UCSD-AML1 (cell line): ENCODE results near the gene GPR55.
"Not testable (repeated sequence)": the region's sequence is repeated elsewhere in the genome, so short reads cannot be mapped to it uniquely, and the experiment has no call there.

Source experiments
- DNase-seq: peaks from one replicate; lab custom pipeline; 2025; ENCODE audit not compliant: unreplicated experiment; lab: John Stamatoyannopoulos, UW

The GPR55 gene

DNA sequence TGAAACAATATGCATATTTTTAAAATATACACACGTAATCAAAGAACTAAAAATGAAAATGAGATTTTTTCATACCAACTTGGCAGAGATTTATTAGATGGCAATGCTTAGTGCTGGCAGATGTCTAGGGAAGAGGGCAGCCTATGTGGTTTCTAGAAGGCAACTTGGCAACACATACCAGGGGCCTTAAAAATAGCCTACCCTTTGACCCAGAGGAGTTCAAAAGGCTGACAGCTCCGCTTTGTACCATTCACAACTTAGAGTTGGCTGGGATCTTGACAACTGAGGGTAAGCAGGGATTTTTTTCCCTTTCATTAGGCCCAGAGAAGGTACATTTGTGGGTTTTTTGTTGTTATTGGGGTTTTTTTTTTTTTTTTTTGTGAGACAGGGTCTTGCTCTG is 26.4 kb upstream of the GPR55 start:
- no peak for DNase-seq

DNA sequence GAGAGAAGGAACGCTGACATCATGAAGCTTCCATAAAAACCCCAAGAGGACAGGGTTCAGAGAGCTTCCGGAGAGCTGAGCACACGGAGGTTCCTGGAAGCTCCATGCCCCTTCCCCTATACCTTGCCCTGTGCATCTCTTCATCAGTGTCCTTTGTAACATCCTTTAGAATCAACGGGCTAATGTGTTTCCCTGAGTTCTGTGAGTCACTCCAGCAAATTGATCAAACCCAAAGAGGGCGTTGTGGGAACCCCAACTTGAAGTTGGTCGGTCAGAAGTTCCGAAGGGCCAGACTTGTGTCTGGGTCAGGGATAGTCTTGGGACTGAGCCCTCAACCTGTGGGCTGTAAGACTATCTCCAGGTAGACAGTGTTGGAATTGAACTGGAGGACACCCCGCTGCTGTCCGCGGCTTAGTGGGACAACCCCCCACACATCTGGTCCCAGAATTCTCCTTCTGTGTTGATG is 25.9 kb upstream of the GPR55 start:
- no peak for DNase-seq

DNA sequence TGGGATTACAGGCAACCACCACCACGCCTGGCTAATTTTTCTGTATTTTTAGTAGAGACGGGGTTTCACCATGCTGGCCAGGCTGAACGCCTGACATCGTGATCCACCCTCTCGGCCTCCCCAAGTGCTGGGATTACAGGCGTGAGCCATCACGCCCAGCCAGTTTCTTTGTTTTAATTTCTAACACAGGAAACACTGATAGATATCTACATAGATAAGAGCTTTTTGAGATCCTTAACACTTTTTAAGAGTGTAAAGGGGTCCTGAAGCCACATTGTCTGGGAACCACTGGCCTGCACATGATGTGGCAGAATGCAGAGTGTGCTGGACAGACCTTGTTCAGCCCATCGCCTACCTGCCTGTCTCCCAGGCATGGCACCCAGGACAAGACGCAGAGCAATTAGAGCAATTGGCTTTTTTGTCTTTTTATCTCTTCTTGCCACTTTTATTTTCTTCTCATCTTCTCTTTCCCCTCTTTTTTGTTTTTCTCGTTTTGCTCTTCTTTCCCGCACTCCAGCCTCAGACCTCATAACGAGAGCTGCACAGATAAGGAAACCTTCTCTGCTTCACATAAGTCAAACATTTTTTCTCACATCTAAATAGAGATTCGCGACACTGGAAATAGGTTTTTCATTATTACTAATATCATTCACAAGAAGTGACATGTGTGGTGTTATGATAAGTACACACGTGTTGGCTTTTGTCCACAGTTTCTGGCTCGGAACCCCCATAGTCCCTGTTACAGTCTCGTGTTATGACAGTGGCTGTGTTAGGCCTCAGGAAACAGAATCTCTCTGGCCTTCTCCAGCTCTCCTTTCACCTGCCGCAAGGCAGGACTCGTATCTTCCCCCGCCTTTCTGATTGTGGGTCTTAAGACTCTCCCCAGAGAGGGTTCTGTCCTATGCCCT is 25.2 kb upstream of the GPR55 start:
- no peak for DNase-seq

DNA sequence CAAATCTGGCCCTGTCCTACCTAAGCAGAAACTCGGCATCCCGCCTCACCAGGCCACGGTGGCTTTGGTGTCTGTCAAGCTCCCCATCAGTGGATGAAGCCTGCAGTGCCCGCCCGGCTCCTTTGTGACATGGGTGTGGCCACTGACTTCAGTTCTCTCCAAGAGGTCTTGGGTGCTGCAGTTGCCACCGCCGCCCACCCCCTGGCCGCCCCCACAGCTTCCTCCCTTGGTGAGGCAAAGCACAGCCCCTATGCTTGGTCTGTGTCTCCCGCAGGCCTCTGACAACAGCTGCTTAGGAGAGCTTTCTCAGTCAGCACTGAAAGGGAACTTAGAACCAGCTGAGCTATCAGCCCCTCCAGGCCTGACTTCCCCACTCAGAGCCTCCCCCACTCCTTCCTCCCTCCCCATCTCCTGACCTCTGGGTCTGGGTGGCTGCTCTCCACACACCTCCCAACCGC is 22.9 kb upstream of the GPR55 start:
- no peak for DNase-seq

DNA sequence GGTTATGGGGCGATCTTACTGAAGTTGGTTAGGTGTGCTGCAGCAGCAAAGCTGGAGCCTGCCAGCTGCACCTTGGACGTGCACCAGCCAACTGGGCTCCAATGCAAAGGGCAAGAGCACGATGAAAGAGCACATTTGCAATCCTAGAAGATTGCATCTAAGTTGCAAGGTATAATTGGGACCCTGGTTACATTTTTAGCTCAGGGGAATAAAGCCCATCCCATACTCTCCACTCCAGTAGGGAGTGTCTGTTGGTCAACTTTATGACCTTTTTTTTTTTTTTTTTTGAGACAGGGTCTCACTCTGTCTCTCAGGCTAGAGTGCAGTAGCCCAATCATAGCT is 22.2 kb upstream of the GPR55 start:
- DNase-seq, result no peak

DNA sequence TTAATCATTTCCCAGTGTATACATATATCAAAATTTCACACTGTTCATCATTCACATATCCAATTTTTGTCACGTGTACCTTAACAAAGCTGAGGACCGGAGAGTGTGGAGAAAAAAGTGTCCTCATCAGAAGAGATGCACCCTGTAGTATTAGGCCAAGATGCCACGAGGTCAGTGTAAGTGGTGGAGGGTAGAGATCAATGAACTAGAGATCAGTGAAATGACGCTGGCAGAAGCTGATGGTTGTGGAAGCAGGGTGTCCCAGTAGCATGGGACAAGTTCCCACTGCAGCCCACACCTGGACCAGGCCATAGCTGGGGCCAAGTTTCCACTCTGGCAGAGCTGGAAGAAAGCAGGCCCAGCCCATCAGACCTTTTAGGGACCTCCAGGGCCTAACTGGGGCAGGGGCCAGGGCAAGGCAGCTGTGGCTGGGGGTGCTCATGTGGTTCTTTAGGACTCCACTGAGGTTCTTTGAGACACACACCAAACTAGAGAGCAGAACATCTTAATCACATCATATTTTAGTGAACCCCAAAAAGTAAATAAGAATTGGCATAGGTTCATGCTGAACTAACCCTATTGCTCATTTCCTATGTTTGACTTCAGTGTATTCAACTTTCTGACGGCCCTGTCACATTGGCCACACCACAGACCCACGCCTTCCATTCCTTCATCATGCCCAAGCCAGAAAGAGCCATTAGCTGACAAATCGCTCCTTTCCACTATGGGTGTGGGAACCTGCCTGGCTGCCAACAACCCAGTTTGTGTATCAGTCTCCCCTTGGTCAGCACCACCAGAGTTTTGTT is 21.6 kb upstream of the GPR55 start:
- no peak for DNase-seq

DNA sequence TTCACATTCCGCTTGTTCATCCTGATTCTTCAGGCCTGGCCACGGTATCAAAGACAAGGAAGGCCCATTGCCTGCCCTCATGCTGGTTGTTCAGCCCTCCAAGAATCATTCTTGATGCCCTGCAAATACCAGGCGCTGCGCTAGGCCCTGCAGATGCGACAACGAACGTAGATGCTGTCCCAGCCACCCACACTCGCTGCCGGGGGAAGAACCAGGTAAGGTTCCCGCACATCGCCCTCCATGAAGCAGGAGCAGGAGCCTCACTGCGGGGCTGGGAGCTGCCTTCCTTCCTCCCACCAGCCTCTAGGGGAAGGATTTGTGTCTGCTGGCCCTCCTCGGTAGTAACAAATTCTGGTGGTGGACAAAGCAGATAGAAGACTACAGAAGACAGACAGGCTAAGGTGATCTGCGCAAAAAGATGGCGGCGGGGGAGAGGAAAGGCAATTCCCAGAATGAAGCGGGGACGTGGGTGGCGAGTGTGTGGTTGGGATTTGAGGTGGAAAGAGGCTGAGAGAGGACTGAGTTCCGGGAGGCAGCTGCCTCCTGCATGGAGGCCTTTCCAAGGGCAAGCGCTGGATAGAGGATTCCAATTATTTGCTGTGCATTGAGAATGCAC is 19.8 kb upstream of the GPR55 start:
- no peak for DNase-seq

DNA sequence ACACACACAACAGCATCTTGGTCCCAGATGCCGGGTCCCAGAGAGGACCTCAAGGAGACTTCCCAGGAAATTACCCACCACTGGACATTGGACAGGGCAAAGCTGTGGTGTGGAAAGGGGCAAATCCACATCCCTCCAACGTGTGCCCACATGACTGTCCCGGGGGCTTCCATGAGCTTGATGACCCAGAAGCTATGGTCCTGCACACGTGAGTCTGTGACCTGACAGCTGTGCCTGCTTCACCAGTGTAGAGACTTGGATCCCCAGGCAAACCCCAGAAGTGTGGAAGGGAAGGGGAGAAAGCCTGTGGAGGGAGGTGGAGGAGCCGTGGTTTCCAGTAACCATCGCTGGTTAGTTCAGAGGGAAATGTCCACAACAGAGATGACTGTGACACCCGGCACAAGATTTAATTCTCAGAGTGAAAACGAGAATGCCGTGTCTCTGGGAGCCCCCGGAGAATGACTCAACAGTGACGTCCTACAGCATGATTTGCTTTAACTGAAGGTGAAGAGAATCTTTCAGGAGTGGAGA is 19.1 kb upstream of the GPR55 start:
- no peak for DNase-seq

DNA sequence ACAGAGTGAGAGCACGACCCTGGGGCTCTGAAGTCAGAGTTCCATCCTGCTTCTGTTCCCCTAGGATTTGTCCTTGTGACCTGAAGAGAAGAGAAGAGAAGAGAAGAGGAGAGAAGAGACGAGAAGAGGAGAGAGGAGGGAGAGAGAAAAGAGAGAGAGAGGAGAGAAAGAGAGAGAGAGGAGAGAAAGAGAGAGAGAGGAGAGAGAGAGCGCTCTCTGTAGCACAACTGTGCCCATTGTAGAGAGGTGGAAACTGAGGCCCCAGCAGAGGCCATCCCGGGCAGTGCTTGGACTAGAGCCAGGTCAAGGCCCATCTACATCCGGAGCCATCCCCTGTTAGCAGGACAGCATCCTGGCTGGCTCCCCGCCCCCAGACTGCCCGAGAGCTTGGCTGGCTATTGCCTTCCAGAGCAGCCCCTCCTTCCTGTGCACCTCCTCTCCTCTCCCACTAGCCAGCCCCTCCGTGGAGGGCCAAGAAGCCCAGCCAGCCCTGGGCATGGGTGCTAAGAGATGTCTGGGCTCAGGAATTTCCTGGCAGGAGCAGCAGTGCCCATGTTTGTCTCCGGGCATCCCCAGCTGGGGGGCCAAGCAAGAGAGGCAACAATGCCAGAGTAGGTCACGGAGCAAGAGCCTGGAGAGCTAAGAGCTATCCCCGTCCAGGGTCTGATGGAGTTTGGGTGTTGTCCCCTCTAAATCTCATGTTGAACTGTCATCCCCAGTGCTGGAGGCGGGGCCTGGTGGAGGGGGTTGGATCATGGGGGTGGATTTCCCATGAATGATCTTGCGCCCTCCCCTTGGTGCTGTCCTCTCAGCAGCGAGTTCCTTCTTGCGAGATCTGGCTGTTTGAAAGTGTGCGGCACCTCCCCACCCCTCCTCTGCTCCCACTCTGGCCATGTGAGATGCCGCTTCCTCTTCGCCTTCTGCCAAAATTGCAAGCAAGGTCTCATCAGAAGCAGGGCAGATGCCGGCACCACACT is 18.2 kb upstream of the GPR55 start:
- no peak for DNase-seq

DNA sequence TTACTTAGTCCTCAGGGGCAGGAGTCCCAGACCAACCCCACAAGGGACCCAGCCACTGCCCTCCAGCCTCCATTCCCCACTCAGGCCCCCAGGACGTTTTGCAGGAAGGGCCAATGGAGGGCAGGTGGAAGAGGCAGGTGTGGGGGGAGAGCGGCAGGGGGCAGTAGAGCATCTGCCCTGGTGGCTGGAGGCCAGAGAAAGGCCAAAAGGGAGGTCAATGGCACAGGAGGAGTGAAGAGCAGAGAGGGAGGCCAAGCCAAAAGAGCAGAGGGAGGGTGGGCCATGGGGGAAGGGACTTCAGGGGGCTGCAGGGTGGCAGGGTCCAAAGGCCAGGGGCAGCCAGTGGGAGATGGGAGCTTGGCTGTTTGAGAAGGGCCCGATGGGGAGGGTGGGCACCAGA is 17.3 kb upstream of the GPR55 start:
- DNase-seq, result no peak

DNA sequence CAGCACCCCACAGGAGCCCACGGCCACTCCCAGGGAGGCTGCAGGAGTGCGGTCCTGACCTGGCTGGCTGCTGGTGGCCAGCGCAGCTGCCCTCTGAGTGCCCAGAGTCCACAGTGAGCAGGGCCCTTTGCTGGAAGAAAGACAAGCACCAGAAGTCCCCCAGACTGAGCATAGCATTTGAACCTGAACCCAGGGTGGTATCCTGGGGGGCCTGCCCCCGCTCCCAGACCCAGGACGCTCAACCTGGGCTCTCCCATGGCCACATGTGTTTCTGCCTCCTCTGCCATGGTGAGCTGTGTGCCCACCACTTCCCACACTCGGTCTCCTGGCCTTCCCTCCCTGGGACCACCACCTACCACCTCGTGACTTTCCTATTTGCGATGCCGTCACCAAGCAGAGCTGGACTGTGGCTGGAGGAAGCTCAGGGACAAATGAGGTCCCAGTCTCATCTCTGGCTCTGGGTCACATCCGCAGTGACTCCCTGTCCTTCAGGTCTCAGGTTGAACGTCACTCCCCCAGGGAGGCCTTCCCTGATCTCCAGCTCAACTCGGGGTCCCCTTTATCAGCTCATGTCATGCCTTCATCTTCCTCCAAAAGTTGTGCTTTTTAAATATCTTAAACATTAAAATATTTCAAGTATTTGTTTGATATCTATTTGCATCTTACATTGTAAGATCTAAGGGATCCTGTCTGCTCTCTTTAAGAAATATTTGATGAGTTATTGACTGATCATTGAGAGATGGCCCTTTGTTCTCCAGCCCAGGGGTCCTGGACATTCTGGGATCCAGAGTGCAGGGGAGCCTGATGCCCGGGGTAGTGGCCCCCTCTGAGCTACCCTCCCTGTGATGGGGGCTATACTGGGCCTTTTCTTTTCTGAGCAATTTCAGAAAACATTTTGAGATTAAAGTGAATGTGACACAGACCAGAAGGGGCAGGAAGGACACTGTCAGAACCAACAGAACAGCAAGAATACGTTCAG is 16.4 kb upstream of the GPR55 start:
- no peak for DNase-seq

DNA sequence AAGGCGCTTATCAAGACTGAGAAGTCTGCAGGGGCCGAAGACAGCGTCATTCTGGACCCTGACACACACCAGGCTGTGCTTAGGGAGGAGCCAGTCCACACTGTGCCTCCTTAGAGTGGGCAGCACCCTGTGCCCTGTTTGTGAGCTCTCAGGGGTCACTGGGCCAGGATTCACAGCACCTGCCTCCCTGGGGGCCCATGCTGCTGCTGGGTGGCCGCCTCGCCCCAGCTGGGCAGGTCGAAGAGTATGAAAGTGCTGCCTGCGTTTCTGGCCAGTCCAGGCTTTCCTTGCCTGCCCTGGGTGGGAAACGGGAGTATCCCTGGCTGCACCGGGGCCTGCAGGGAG is 15.4 kb upstream of the GPR55 start:
- no peak for DNase-seq

DNA sequence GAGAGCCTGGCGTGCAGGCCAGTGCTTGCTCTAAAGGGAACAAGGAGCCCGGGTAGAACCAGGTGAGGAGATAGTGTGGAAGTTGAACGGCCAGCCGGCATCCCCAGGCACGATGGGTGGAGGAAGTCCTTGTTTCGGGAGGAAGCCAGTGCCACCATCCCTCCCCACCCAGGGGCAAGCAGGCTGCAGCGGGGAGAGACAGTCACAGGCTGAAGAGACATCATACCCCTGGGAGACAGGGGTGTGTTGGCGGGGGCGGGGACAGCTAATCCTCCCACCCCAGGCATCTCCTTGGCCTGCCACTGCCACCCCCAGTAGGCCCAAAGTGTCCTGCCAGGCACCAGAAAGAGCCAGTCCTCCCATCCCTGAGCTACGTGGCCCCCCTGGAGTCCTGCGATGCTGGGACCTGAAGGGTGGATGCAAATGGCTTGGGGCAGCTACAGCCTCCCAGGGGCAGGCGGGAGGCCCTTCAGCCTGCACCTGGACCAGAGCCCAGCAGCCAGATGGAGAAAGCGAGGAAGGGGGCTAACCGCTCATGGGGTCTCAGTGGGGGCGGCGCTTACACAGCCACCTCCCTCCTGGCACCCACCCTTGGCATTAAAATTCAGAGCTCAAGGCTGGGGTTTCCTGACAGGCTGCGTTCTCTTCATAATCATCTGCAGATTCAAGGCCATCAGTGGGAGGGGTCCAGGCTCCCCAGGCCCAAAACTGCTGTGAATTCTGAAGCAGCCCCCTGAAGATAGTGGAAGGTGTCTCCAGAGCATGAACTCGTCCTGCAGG is 14.8 kb upstream of the GPR55 start:
- DNase-seq, result no peak

DNA sequence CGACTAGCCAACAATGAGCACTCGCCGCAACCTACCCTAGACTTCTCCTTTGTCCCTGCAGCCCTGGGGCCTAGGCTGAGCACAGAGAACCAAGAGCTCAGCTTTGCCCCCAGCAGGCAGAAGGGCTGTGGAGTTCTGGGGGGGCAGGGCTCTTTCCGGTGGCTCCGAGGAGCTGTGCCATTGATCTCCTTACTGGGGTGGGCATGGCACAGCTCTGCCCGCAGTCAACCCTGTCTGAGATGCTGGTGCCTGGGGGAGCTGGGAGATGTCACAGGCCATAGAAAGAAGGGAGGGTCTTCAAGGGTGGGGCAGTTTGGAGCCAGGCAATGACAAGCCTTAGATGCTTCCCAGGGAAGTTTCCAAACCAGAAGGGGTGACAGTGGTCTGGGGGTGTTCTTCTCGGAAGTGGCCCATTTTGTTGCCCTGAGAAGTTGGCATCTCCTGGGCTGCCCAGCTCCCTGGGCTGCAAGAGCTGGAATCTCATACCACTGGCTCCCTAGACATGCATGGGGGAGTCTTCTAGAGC is 14.1 kb upstream of the GPR55 start:
- no peak for DNase-seq

DNA sequence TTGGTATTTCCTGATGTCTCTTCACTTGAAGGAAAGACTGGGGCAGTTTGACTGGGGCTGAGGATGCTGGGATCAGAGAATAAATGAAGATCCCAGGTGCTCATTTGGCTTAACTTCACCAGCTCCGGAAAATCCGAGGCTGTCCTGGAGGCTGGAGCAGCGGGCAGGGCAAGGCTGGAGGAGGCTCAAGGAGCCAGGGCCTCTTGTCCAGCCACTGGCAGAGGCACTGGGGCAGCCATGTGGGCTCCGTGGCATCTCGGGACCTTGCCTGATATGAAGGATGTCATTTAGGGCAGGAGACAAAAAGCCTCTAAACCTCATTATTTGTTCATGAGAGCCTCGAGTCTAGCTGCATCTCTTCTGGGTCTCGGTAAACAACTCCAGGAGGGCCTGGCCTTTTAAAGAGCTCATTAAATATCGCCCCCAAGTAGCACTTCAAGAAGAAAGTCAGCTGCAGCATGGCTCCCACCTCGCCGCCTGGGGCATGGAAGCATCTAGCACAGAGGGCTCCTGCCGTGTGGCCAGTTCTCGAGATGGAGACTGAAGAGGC is 13.5 kb upstream of the GPR55 start:
- no peak for DNase-seq

DNA sequence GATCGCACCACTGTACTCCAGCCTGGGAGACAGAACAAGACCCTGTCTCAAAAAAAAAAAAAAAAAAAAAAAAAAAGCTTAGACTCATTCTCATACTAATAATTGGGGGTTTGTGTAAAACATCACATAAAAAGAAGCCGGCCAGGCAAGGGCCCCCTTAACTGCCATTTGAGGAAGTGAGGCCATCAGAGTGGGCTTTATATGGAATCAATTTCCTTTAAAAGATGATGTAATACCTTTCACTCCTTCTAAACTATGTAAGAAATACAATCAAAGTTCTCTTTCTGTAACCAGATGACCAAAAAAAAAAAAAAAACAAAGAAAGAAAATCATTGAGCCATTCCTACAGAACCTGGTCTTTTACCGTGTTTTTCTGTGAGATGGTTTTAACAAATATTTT is 13.1 kb upstream of the GPR55 start:
- no peak for DNase-seq

DNA sequence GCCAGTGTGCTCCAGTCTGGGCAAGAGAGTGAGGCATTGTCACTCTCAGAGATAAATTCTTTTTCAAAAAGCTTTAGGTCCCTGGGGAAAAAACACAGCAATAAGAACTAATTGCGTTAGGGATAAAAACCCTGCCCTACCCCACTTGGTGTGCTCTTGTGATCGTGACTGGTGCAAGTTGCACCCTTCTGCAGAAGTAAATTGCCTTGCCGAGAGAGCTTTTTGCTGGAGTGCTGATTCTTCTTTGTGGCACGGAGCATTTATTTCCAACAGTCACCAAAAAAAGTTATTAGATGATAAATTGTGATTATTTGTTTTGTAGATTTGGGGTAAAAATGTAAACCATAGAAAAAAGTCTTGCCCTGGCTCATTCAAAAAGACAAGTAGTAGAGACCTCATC is 12.3 kb upstream of the GPR55 start:
- no peak for DNase-seq

DNA sequence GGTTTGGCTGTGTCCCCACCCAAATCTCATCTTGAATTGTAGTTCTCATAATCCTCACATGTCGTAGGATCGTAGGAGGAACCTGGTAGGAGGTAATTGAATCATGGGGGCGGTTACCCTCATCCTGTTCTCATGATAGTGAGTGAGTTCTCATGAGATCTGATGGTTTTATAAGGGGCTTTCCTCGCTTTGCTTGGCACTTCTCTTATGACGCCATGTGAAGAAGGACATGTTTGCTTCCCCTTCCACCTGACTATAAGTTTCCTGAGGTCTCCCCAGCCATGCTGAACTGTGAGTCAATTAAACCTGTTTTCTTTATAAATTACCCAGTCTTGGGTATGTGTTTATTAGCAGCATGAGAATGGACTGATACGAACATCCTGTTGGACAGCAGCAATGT is 11.2 kb upstream of the GPR55 start:
- DNase-seq, result not testable (repeated sequence)
